ENCODE measurements around the gene PTPRM.
A peak's percentile ranks its signal among the peaks of the same experiment; 100 is the strongest.

Gene PTPRM

GRCh38 chr18:7600528-7601245 lies 33.6 kb downstream of the PTPRM start:
- DNase-seq, result no peak

- no peak for DNase-seq
Measured at GRCh38 chr18:7601246-7601615, 34.1 kb downstream of the PTPRM start.

- no peak for DNase-seq
Measured at GRCh38 chr18:7601936-7602335, 34.8 kb downstream of the PTPRM start.

DNA sequence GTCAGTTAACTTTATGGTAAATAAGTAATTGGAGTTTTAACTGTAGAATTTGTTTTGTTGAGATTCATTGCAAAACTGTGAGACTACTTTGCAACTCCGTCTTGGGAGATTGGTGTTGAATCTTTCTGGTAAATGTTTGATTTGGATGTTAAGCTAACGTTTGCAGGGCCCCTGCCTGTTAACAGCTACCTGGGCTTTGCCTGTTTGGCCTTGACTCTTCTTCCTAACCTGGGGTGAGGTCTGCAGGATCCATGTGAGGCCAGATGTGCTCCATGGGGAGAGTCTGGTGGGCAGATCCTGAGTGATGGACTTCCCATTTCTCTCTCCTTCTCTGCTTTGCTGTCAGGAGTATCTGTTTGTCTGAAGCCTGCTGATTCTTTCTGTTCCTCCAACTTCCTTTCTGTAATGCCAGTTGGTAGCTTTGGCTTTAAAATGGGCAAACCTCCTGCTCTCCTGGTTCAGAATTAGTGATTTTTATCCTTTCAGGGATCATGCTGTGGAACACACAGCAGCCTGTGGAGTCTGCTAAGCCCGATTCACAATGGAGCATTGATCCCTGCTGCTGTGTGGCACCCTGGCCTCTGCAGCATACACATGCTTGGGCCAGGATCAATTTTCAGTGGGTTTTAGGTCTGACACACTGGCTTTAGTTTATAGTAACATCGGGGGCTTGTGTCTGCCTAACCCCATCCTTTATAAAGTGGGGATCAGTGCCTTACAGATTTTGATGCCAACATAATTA lies 36.3 kb downstream of the PTPRM start:
- no peak for DNase-seq

DNA sequence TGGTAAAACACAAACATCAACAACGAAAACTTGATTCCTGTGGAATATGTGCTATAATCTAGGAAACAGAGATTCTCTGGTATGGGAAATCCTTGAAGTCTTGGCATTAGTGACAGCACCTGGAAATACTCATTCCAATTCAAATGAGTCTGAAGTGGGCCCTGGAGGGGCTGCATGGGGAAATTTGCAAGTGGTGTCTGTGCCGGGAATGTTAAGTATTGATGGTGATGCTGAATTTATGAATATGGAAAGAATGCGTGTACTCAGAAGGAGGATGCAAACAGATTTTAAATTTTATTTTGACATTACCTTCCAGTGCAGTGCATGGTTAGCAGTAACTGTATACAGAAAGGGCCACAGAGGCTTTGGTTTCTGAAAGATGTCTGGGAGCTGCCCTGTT lies 37.2 kb downstream of the PTPRM start:
- no peak for DNase-seq

- no peak for DNase-seq
Measured at GRCh38 chr18:7605705-7606104, 38.6 kb downstream of the PTPRM start.

GRCh38 chr18:7607540-7608173 lies 40.5 kb downstream of the PTPRM start:
- no peak for DNase-seq

DNA sequence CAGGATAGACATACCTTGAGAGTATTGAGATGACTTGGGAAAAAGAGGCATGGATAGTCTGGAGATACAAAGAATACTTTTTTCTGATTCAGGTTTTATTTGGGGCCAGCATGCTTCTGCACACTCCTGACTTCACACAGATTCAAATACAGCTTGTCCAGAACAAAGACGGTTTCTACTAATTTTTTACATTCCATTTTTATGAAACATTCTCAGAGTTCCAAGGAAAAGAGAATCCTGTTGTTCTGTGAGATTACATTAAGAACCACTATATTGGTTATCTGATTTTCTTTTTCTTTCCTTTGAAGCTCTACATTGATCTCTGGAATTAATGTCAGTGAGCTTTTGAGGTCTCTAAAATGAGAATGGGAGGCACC lies 41.0 kb downstream of the PTPRM start:
- DNase-seq, result no peak

GRCh38 chr18:7608781-7609201 lies 41.7 kb downstream of the PTPRM start:
- DNase-seq, result no peak

DNA sequence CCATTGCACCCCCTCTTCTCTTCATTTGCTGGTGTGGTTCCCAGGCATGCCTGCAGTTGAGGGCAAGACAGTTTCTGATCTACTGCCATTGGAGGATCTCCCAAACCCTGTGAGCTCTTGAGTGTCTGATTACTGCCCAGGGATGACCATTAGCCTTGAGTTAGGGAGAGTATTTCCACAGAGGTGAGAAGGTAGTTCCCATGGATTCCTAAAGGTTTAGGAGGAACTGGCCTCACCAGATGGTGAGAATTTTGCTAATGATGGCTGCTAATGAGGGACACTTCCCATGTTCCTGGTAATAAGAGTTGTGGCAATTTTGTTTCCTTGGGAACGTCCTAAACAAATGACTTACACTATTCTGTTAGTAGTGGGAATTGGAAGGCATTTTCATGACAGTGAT lies 42.5 kb downstream of the PTPRM start:
- DNase-seq, result no peak

GRCh38 chr18:7614042-7614441 lies 46.9 kb downstream of the PTPRM start:
- no peak for DNase-seq

- DNase-seq, result no peak
Measured at GRCh38 chr18:7615840-7616239, 48.7 kb downstream of the PTPRM start.

DNA sequence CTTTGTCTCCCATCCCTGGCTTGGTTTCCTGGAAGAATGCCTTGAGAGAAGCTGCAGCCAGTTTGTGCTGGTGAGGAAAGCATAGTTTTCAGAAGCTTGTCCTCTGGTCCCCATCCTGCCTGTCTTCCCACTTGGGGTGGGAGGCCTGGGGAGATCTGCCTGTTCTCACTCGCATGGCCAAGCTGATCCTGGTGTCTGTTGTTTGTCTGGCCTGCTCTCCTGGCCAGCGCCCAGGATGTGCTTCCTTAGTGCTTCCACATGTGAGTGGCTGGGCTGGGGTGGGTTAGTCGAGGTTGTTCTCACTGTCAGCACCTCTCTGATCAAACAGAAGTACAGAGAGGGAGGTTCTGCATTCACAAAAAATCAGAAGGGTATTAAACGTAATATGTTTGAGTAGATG lies 49.5 kb downstream of the PTPRM start:
- no peak for DNase-seq

- no peak for DNase-seq
Measured at GRCh38 chr18:7617738-7618422, 50.8 kb downstream of the PTPRM start.

- peak; percentile 50 for DNase-seq
Measured at GRCh38 chr18:7618891-7619442, 51.9 kb downstream of the PTPRM start.

GRCh38 chr18:7619676-7620075 lies 52.6 kb downstream of the PTPRM start:
- no peak for DNase-seq

- DNase-seq, result no peak
Measured at GRCh38 chr18:7622721-7623120, 55.6 kb downstream of the PTPRM start.

- DNase-seq, result no peak
Measured at GRCh38 chr18:7623681-7624080, 56.6 kb downstream of the PTPRM start.

GRCh38 chr18:7624697-7625096 lies 57.6 kb downstream of the PTPRM start:
- DNase-seq, result no peak

GRCh38 chr18:7626175-7626921 lies 59.2 kb downstream of the PTPRM start:
- DNase-seq, result no peak

GRCh38 chr18:7626922-7627440 lies 59.9 kb downstream of the PTPRM start:
- no peak for DNase-seq

- no peak for DNase-seq
Measured at GRCh38 chr18:7629416-7629815, 62.3 kb downstream of the PTPRM start.

All from retina (tissue), 1 donor.